Psoas muscle (tissue), 8 donors: Measurements from ENCODE around the gene ATP13A5. TPM values are rescaled to one million over a fixed set of nuclear protein-coding genes. Genes with fewer than 3 reads are reported as not detected.

ENCODE experiments used
- ATAC-seq, 4 donors: fragments of 200-7000 bp; cut with Tn5 transposase; one replicate each; pipeline ENCODE4 v1.9.1; 2020; ENCODE audit warnings: moderate library complexity in 3 of 4, mild to moderate bottlenecking in 2 of 4
- DNase-seq, 2 donors: peaks; one replicate each; pipeline ENCODE4 v3.0.0-alpha.2; 2020
- H3K27ac ChIP-seq: fragments of 200-600 bp; one replicate; pipeline ENCODE4 v1.8.0; 2022
- H3K27me3 ChIP-seq, 3 donors: fragments of 200-600 bp in 1 of 3; one replicate each; pipeline versions ENCODE4 v1.6.1 to v1.8.0; 2013 to 2022; ENCODE audit warnings: low read length in 2 of 3, mild to moderate bottlenecking in 2 of 3, moderate library complexity in 1 of 3; ENCODE audit not compliant: insufficient read depth in 3 of 3
- H3K36me3 ChIP-seq, 2 donors: fragments of 200-600 bp in 1 of 2; one replicate each; pipeline versions ENCODE4 v1.6.1 to v1.8.0; 2013 to 2022; ENCODE audit warnings: low read depth in 1 of 2, mild to moderate bottlenecking in 1 of 2, moderate library complexity in 1 of 2; ENCODE audit not compliant: insufficient read depth in 1 of 2
- H3K4me1 ChIP-seq: fragments of 200-600 bp; one replicate; pipeline ENCODE4 v1.8.0; 2022
- H3K4me3 ChIP-seq: fragments of 200-600 bp; one replicate; pipeline ENCODE4 v1.8.0; 2022; ENCODE audit warnings: mild to moderate bottlenecking
- H3K9me3 ChIP-seq: fragments of 200-600 bp; one replicate; pipeline ENCODE4 v1.8.0; 2022
- CTCF ChIP-seq: fragments of 200-600 bp; IDR thresholded peaks from one replicate; pipeline ENCODE4 v1.8.0; 2022; ENCODE audit warnings: antibody characterized with exemption
- WGBS, 3 donors: extraction: QIAGEN DNeasy Blood & Tissue Kit; methylation state at CpG; one replicate each; pipeline versions ENCODE4 v1.1.6 to v1.1.7; 2013; 5-methylcytosine and 5-hydroxymethylcytosine counted together
- intact Hi-C, 2 donors: fragments of 100-400 bp; cut with DNase I; formaldehyde crosslinking; loops; one replicate each; pipeline versions ENCODE4 v1.11.0 to v1.14.2; 2022
- polyA plus RNA-seq, 3 donors: library from polyadenylated mRNA; stranded (reverse); fragments of 200-250 nt; gene quantifications; one replicate each; pipeline ENCODE4 v1.2.3, GENCODE V29; 2013
- total RNA-seq, 4 donors: library from RNA; stranded (reverse); fragmentation: NEBNext Ultra II Directional in 2 of 4; extraction: Animal tissue kit (Norgen Biotek cat#: 25700) in 2 of 4; gene quantifications; one replicate each; pipeline versions ENCODE4 v1.2.1 to v1.2.4, GENCODE V29; 2021 to 2023
- donor health status: healthy with polysubstance abuse.
- donor health status: DM: no; HTN: no; CAD: no; lungs with moderate emphysema.
- donor health status: Bipolar disorder and iron deficiency.
- donor health status: healthy.
- donor health status: DM: yes; HTN: yes; CAD: no.
- donor health status: DM: no; HTN: no; CAD: no.
- donor health status: DM: no; HTN: no; CAD: no.
- donor health status: DM: yes; HTN: yes; CAD: no.

Gene ATP13A5
- total and polyA plus RNA-seq, 7 donors = 0.07 TPM; not detected in 6

- no peak for TF ChIP-seq CTCF
- Histone ChIP-seq H3K36me3 (no peaks in the 10 kb centered on the region), H3K4me1 (peaks cover 8% of the 10 kb centered on the region), H3K4me3 (no peak overlapping the region), H3K27me3 (no peaks in the 10 kb centered on the region), H3K27ac (no peak overlapping the region), H3K9me3 (no peaks in the 10 kb centered on the region)
- ATAC-seq (no peak), DNase-seq (no peak)
- WGBS, 3 donors = 77 to 83% (median 80%) methylated on average over 4 of the region's 4 CpGs
- intact Hi-C loops = no loop called here
Observed at GRCh38 chr3:193236599-193236998, 142.0 kb downstream of the ATP13A5 start.

GRCh38 chr3:193231201-193231600, 147.4 kb downstream of the ATP13A5 start:
- intact Hi-C loops = no loop called here
- WGBS, 3 donors = 38 to 65% (median 50%) methylated on average over 6 of the region's 6 CpGs

GRCh38 chr3:193230610-193231009, 147.9 kb downstream of the ATP13A5 start:
- DNase-seq (no peak), ATAC-seq (no peak)
- no peaks in the 10 kb centered on the region for H3K36me3 ChIP-seq
- no peaks in the 10 kb centered on the region for H3K27me3 ChIP-seq
- H3K4me3 ChIP-seq = no peak overlapping the region
- no peaks in the 10 kb centered on the region for H3K9me3 ChIP-seq
- no peaks in the 10 kb centered on the region for H3K4me1 ChIP-seq
- WGBS, 3 donors = 85 to 87% (median 86%) methylated on average over 4 of the region's 4 CpGs
- H3K27ac ChIP-seq = no peak overlapping the region
- TF ChIP-seq CTCF = no peak
- intact Hi-C loops = no loop called here

More at GRCh38 chr3:193231201-193231600, 147.4 kb downstream of the ATP13A5 start:
- H3K27me3 ChIP-seq = no peaks in the 10 kb centered on the region
- H3K4me1 ChIP-seq = no peaks in the 10 kb centered on the region
- no peak for TF ChIP-seq CTCF
- no peaks in the 10 kb centered on the region for H3K9me3 ChIP-seq
- DNase-seq (no peak), ATAC-seq (peak in 1 of 4 donors; percentile 43)
- H3K4me3 ChIP-seq = no peak overlapping the region
- no peaks in the 10 kb centered on the region for H3K36me3 ChIP-seq
- no peak overlapping the region for H3K27ac ChIP-seq

GRCh38 chr3:193229851-193230420, 148.6 kb downstream of the ATP13A5 start:
- intact Hi-C loops = no loop called here
- H3K36me3 ChIP-seq = no peaks in the 10 kb centered on the region

More at GRCh38 chr3:193229851-193230420, 148.6 kb downstream of the ATP13A5 start:
- H3K9me3 ChIP-seq = no peaks in the 10 kb centered on the region
- H3K27me3 ChIP-seq = no peaks in the 10 kb centered on the region
- 85 to 87% (median 86%) methylated on average over 4 of the region's 4 CpGs for WGBS, 3 donors
- H3K27ac ChIP-seq = no peak overlapping the region
- ATAC-seq = no peak
- H3K4me3 ChIP-seq = no peak overlapping the region
- TF ChIP-seq CTCF = no peak
- no peak for DNase-seq
- H3K4me1 ChIP-seq = no peaks in the 10 kb centered on the region
